ENCODE measurements around the gene OTUB2. TPM values are rescaled to one million over a fixed set of nuclear protein-coding genes. Genes with fewer than 3 reads are reported as not detected.

OTUB2 gene
- total RNA-seq, 1 experiment from 2014 or later, result 22.2 TPM

DNA sequence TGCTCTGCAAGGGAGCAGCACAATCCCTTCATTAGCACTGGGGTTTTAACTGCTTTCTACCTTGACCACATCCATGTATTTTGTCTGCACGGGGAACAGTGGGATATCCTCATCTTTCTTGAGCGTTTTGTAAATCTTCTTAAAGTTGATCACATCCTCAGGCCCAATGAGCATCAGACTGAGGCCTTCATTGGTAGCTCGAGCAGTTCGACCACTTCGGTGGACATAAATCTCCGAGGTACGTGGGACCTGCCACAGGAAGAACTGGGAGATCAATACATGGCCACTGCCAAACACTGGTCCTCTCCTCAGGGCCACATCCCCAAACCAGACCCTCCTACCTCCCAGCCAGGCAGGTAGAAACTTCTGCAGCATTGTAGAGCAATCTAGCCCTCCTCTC lies 28.8 kb downstream of the OTUB2 start:
- H3K27me3 Mint-ChIP-seq (ENCODE audit: unreplicated experiment), result no peaks in the 10 kb centered on the region
- H3K4me3 Mint-ChIP-seq (ENCODE audit: low read depth, unreplicated experiment), result no peak overlapping the region
- DNase-seq, result no peak
- H3K36me3 Mint-ChIP-seq (ENCODE audit: insufficient read depth, unreplicated experiment), result peaks cover 69% of the 10 kb centered on the region
- TF ChIP-seq, protein P1, sequence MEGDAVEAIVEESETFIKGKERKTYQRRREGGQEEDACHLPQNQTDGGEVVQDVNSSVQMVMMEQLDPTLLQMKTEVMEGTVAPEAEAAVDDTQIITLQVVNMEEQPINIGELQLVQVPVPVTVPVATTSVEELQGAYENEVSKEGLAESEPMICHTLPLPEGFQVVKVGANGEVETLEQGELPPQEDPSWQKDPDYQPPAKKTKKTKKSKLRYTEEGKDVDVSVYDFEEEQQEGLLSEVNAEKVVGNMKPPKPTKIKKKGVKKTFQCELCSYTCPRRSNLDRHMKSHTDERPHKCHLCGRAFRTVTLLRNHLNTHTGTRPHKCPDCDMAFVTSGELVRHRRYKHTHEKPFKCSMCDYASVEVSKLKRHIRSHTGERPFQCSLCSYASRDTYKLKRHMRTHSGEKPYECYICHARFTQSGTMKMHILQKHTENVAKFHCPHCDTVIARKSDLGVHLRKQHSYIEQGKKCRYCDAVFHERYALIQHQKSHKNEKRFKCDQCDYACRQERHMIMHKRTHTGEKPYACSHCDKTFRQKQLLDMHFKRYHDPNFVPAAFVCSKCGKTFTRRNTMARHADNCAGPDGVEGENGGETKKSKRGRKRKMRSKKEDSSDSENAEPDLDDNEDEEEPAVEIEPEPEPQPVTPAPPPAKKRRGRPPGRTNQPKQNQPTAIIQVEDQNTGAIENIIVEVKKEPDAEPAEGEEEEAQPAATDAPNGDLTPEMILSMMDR (IDR thresholded peaks at IDR 0.05; ENCODE audit: unreplicated experiment), result no peak
- H3K27ac Mint-ChIP-seq (ENCODE audit: unreplicated experiment), result no peak overlapping the region
- CTCF ChIA-PET, result no interaction called here
- H3K4me1 Mint-ChIP-seq (ENCODE audit: low read depth, unreplicated experiment), result no peaks in the 10 kb centered on the region
- no peaks in the 10 kb centered on the region for H3K9me3 Mint-ChIP-seq (ENCODE audit: low read depth, unreplicated experiment)
- no TSS peak for BruUV-seq (replicated peaks)
- intact Hi-C loops (cut with micrococcal nuclease; ENCODE audit: unreplicated experiment), result no loop called here

DNA sequence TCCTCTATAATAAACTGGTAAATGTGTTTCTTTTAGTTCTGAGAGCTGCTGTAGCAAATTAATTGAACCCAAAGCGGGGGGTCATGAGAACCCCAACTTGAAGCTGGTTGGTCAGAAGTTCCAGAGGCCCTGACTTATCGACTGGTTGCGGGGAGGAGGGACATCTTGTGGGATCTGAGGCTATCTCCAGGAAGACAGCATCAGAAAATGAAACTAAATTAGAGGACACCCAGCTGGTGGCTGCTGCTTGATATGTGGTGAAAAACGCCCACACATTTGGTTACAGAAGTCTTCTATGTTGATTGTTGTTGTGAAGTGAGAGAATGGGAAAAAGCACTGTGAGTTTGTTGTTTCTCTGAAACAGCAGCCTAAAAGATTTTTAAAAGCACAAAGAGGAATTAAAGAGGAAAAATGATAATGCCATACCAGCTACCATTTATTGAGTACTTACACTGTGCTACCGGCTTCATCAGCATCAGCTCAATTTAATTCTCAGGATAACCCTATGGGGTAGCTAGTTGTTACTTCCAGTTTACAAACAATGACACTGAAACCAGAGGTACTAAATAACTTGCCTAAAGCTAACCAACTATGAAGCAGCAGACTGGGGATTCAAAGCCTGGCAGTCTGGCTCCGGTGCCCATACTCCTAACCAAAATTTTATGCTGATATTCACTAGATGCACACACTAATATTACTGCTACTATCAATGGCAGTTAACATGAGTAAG lies 30.6 kb downstream of the OTUB2 start:
- no TSS peak for BruUV-seq (replicated peaks)
- Mint-ChIP-seq H3K27me3 (ENCODE audit: unreplicated experiment) (no peaks in the 10 kb centered on the region), H3K4me1 (ENCODE audit: low read depth, unreplicated experiment) (no peaks in the 10 kb centered on the region), H3K36me3 (ENCODE audit: insufficient read depth, unreplicated experiment) (peaks cover 67% of the 10 kb centered on the region), H3K9me3 (ENCODE audit: low read depth, unreplicated experiment) (no peaks in the 10 kb centered on the region), H3K4me3 (ENCODE audit: low read depth, unreplicated experiment) (no peak overlapping the region), H3K27ac (ENCODE audit: unreplicated experiment) (no peak overlapping the region)
- DNase-seq, result no peak
- TF ChIP-seq, protein P1 (IDR thresholded peaks at IDR 0.05; ENCODE audit: unreplicated experiment), result no peak
- intact Hi-C loops (cut with micrococcal nuclease; ENCODE audit: unreplicated experiment), result no loop called here
- CTCF ChIA-PET, result interaction anchor here (0.9 to 1.0 kb wide), 2 partner anchors 9 to 68 kb away, joined by 3 read pairs; no protein-coding TSS in a partner anchor

DNA sequence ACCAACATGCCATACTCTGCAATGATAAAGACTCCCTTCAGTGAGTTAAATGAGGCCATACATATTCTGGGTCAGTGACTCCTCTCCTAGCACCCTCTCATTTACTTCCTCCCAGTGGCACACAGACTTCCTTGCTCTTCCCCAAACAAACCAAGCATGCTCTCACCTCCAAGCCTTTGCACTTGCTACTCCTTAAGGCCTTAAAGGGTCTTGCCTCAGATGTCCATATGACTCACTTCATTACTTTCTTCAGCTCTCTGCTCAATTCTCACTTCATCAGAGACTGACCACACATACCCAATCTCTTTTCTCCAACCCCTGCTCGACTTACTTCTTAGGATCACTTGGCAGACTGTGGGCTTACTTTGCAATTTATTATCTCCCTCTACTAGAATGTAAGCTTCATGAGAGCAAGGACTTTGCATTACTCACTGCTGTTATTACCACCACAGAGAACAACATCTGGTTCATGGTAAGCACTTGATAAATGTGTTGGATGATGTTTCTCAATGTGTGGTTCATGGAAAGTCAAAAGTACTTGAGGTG lies 32.1 kb downstream of the OTUB2 start:
- no TSS peak for BruUV-seq (replicated peaks)
- no peak overlapping the region for H3K4me3 Mint-ChIP-seq (ENCODE audit: low read depth, unreplicated experiment)
- intact Hi-C loops (cut with micrococcal nuclease; ENCODE audit: unreplicated experiment), result no loop called here

DNA sequence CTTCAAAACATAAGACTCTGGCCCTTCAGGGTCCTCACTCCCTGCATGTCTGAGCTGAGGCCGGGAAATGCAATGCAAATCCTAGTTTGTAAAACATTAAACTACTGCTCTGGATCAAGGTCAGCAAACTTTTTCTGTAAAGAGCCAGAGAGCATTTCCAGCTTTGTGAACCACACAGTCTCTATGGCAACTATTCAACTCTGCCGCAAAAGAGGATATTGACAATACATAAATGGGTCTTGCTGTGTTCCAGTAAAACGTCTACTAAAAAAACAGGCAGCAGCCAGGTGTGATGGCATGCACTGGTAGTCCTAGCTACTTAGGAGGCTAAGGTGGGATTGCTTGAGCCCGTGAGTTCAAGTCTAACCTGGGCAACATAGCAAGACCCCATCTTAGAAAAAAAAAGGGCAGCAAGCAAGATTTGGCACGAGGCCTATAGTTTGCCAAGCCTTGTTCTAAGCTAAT lies 32.6 kb downstream of the OTUB2 start:
- CTCF ChIA-PET, result no interaction called here
- Mint-ChIP-seq H3K27me3 (ENCODE audit: unreplicated experiment) (no peaks in the 10 kb centered on the region), H3K27ac (ENCODE audit: unreplicated experiment) (no peak overlapping the region), H3K4me1 (ENCODE audit: low read depth, unreplicated experiment) (peaks cover 13% of the 10 kb centered on the region), H3K36me3 (ENCODE audit: insufficient read depth, unreplicated experiment) (peaks cover 63% of the 10 kb centered on the region), H3K4me3 (ENCODE audit: low read depth, unreplicated experiment) (no peak overlapping the region), H3K9me3 (ENCODE audit: low read depth, unreplicated experiment) (no peaks in the 10 kb centered on the region)
- no TSS peak for BruUV-seq (replicated peaks)
- DNase-seq, result no peak
- TF ChIP-seq, protein P1 (IDR thresholded peaks at IDR 0.05; ENCODE audit: unreplicated experiment), result no peak
- intact Hi-C loops (cut with micrococcal nuclease; ENCODE audit: unreplicated experiment), result no loop called here

More for the DNA sequence above, 32.1 kb downstream of the OTUB2 start:
- H3K27ac Mint-ChIP-seq (ENCODE audit: unreplicated experiment), result no peak overlapping the region
- H3K4me1 Mint-ChIP-seq (ENCODE audit: low read depth, unreplicated experiment), result peaks cover 13% of the 10 kb centered on the region
- no peaks in the 10 kb centered on the region for H3K9me3 Mint-ChIP-seq (ENCODE audit: low read depth, unreplicated experiment)
- DNase-seq, result no peak
- CTCF ChIA-PET, result no interaction called here
- TF ChIP-seq, protein P1 (IDR thresholded peaks at IDR 0.05; ENCODE audit: unreplicated experiment), result no peak
- H3K27me3 Mint-ChIP-seq (ENCODE audit: unreplicated experiment), result no peaks in the 10 kb centered on the region
- peaks cover 64% of the 10 kb centered on the region for H3K36me3 Mint-ChIP-seq (ENCODE audit: insufficient read depth, unreplicated experiment)

All from Calu3 (cell line).